OCI-LY7 (cell line): ENCODE measurements around the gene RNF126. TPM values are rescaled to one million over a fixed set of nuclear protein-coding genes. Genes with fewer than 3 reads are reported as not detected.

Source experiments
- BruUV-seq: library from RNA; stranded (reverse); fragments of 400-500 nt; replicated peaks from 2 replicates; lab custom pipeline; 2021; lab: Mats Ljungman, UMichigan
- CTCF ChIA-PET: fragments of 300-600 bp; sonication (Branson Sonifier 250); formaldehyde crosslinking; loops from one replicate; lab custom pipeline; 2022; ENCODE audit warnings: antibody characterized with exemption; ENCODE audit not compliant: unreplicated experiment; lab: Charles Lee
- POLR2A ChIA-PET: fragments of 300-600 bp; sonication (Branson Sonifier 250); formaldehyde crosslinking; loops from one replicate; lab custom pipeline; 2022; ENCODE audit warnings: antibody characterized with exemption; lab: Charles Lee
- DNase-seq: peaks from one replicate; pipeline ENCODE4 v3.0.0-alpha.2; 2015; ENCODE audit warnings: low spot score
- H2AFZ ChIP-seq: fragments of 200-600 bp; sonication (generic), shearing (Covaris generic); 2 replicates; pipeline ENCODE4 v1.6.1; 2014; ENCODE audit warnings: mild to moderate bottlenecking, antibody characterized with exemption, low read length, moderate library complexity
- H3K27ac ChIP-seq: fragments of 200-600 bp; sonication (generic); 2 replicates; pipeline ENCODE4 v1.5.1; 2014; ENCODE audit warnings: mixed run types, low read depth, mild to moderate bottlenecking, moderate library complexity, low read length, inconsistent platforms; ENCODE audit not compliant: poor library complexity, severe bottlenecking
- H3K36me3 ChIP-seq: fragments of 200-600 bp; sonication (generic); 2 replicates; pipeline ENCODE4 v1.6.1; 2014; ENCODE audit warnings: mild to moderate bottlenecking, antibody characterized with exemption, low read length, moderate library complexity, mixed read lengths; ENCODE audit not compliant: insufficient read depth
- H3K4me1 ChIP-seq: fragments of 200-600 bp; sonication (generic); 2 replicates; pipeline ENCODE4 v1.5.1; 2014; ENCODE audit warnings: mild to moderate bottlenecking, low read length; ENCODE audit not compliant: insufficient read depth, poor library complexity, severe bottlenecking
- H3K4me2 ChIP-seq: fragments of 200-600 bp; sonication (generic); 2 replicates; pipeline ENCODE4 v1.6.1; 2014; ENCODE audit warnings: mild to moderate bottlenecking, low read length
- H3K4me3 ChIP-seq: fragments of 200-600 bp; sonication (generic); 2 replicates; pipeline ENCODE4 v1.5.1; 2014; ENCODE audit warnings: mild to moderate bottlenecking, low read depth, low read length; ENCODE audit not compliant: poor library complexity, severe bottlenecking
- H3K79me2 ChIP-seq: fragments of 200-600 bp; sonication (generic); 2 replicates; pipeline ENCODE4 v1.6.1; 2016; ENCODE audit warnings: low read depth, mild to moderate bottlenecking, low read length, moderate library complexity, mixed read lengths; ENCODE audit not compliant: insufficient read depth
- H3K9me2 ChIP-seq: fragments of 200-600 bp; sonication (generic); 2 replicates; pipeline ENCODE4 v1.6.1; 2016; ENCODE audit warnings: mild to moderate bottlenecking, low read length, mixed read lengths; ENCODE audit not compliant: insufficient read depth
- H3K9me3 ChIP-seq: fragments of 200-600 bp; sonication (generic); 2 replicates; pipeline ENCODE4 v1.6.1; 2014; ENCODE audit warnings: mild to moderate bottlenecking, mixed run types, low read length, mixed read lengths
- H4K20me1 ChIP-seq: fragments of 200-600 bp; sonication (generic); 2 replicates; pipeline ENCODE4 v1.6.1; 2014; ENCODE audit warnings: mild to moderate bottlenecking, antibody characterized with exemption, low read length, moderate library complexity, mixed read lengths; ENCODE audit not compliant: insufficient read depth
- EZH2phosphoT487 ChIP-seq: fragments of 200-600 bp; sonication (generic); IDR thresholded peaks from 2 replicates; pipeline ENCODE4 v1.6.1; 2018; ENCODE audit warnings: low read depth, borderline replicate concordance, mild to moderate bottlenecking, mixed run types, antibody characterized with exemption, low read length, moderate library complexity, mixed read lengths
- intact Hi-C: fragments of 100-400 bp; cut with micrococcal nuclease; formaldehyde crosslinking; loops from one replicate; pipeline ENCODE4 v1.10.0; 2022; ENCODE audit not compliant: unreplicated experiment
- total RNA-seq, 2 experiments: library from RNA; depleted of rRNA in 1 of 2; stranded (reverse); fragments of >200 nt in 1 of 2; shearing (Covaris generic) in 1 of 2; gene quantifications; 2 replicates each; pipeline ENCODE4 v1.2.3, GENCODE V29; 2014 to 2022
- TF ChIP-seq, protein P1 (sequence below): fragments of 200-600 bp; sonication (generic); conservative IDR thresholded peaks from 2 replicates; pipeline ENCODE4 v1.5.1; 2014; ENCODE audit warnings: mild to moderate bottlenecking, antibody characterized with exemption, low read length, moderate library complexity, mixed read lengths

The RNF126 gene
- total RNA-seq, 2 experiments from 2014 or later = 98.6 to 104 TPM

DNA sequence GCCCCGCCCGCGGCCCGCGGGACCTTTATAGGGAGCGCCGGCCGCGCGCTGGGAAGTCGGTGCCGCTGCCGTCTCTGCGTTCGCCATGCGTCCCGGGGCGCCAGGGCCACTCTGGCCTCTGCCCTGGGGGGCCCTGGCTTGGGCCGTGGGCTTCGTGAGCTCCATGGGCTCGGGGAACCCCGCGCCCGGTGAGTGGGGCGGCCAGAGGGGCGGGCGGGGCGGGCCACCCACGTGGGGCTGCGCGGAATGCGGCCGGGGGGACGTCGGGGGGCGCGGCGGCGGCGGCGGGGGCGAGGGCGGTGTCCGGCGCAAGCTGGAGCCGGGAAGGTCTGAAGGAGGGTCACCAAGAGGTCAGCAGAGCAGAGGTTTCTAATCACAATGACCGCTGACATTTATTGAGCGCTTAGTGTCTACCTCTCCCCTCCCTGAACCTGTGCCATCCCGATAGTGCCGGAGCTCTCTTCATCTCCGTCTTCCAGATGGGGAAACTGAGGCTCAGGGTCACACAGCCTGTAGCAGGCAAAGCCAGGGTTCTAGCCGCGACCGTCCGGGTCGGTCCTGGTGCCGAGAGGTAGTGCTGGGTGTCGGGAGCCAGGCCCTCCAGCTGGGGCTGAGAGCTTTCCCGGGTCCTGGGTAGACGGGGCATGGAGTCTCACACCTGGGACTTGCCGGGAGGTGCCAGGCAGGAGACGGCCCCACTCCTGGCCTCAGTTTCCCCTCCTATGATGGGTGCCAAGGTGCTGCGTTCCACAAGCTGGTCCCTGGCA lies 13.5 kb upstream of the RNF126 start, which contains the start of gene FSTL3:
TSS of gene FSTL3 (plus strand) at position 54 of the 767 bp plus-strand sequence. CDS start at position 86, 32 bp downstream.
- Histone ChIP-seq H3K9me3 (no peaks in the 10 kb centered on the region), H2AFZ (no peak within 1 kb of the TSS), H3K36me3 (no peaks in the 10 kb centered on the region), H3K27ac (no peak within 1 kb of the TSS), H4K20me1 (no peaks in the 10 kb centered on the region; the same call in 1 of the 2 replicates), H3K9me2 (no peaks in the 10 kb centered on the region), H3K4me1 (peaks cover 10% of the 10 kb centered on the region), H3K4me3 (no peak within 1 kb of the TSS), H3K79me2 (no peaks in the 10 kb centered on the region), H3K4me2 (no peak within 1 kb of the TSS)
- CTCF ChIA-PET = no interaction called here
- POLR2A ChIA-PET = no interaction called here
- TF ChIP-seq, protein P1, sequence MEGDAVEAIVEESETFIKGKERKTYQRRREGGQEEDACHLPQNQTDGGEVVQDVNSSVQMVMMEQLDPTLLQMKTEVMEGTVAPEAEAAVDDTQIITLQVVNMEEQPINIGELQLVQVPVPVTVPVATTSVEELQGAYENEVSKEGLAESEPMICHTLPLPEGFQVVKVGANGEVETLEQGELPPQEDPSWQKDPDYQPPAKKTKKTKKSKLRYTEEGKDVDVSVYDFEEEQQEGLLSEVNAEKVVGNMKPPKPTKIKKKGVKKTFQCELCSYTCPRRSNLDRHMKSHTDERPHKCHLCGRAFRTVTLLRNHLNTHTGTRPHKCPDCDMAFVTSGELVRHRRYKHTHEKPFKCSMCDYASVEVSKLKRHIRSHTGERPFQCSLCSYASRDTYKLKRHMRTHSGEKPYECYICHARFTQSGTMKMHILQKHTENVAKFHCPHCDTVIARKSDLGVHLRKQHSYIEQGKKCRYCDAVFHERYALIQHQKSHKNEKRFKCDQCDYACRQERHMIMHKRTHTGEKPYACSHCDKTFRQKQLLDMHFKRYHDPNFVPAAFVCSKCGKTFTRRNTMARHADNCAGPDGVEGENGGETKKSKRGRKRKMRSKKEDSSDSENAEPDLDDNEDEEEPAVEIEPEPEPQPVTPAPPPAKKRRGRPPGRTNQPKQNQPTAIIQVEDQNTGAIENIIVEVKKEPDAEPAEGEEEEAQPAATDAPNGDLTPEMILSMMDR = no peak
- no peak for TF ChIP-seq EZH2phosphoT487
- intact Hi-C loops = no loop called here
- no peak for DNase-seq
- no TSS peak for BruUV-seq

DNA sequence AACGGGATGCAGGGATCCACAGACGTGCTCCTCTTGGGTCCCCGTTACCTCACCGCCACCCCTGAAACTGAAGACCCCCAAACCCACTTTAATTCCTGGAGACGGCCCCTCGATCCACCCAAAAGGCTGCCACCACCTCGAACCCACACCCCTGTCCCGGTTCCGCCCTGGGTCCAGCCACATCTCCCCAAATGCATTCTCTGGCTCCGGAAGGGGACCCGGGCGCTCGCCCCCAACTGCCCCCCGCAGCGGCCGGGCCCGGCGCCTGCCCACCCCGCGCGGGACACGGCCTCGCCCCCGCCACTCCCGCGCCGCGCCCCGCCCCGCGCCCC lies 13.0 kb upstream of the RNF126 start:
- no peaks in the 10 kb centered on the region for H3K9me2 ChIP-seq
- no peak overlapping the region for H2AFZ ChIP-seq
- no peaks in the 10 kb centered on the region; the same call in 1 of the 2 replicates for H4K20me1 ChIP-seq
- no peak overlapping the region for H3K27ac ChIP-seq
- H3K36me3 ChIP-seq = no peaks in the 10 kb centered on the region
- DNase-seq = no peak
- POLR2A ChIA-PET = no interaction called here
- H3K79me2 ChIP-seq = no peaks in the 10 kb centered on the region
- no peak overlapping the region for H3K4me3 ChIP-seq
- no peak overlapping the region for H3K4me2 ChIP-seq
- CTCF ChIA-PET = no interaction called here
- intact Hi-C loops = no loop called here
- no peaks in the 10 kb centered on the region for H3K9me3 ChIP-seq
- no TSS peak for BruUV-seq
- no peak for TF ChIP-seq EZH2phosphoT487
- TF ChIP-seq, protein P1 = no peak
- peaks cover 6% of the 10 kb centered on the region for H3K4me1 ChIP-seq
